Activated naive CD4-positive, alpha-beta T cell treated with anti-CD3 and anti-CD28 coated beads, Interleukin-2, amount 50 U/mL, for 16 hours (primary cell): ENCODE measurements around the gene TOR1B.
"Not testable (repeated sequence)": the region's sequence is repeated elsewhere in the genome, so short reads cannot be mapped to it uniquely, and the experiment has no call there.

ENCODE experiments used
- DNase-seq: peaks from one replicate; pipeline ENCODE4 v3.0.0-alpha.2; 2020

The TOR1B gene

GRCh38 chr9:129802833-129803675 lies at the start of gene TOR1B:
TOR1B (plus strand) TSS chr9:129803184; CDS start chr9:129803213, 29 bp downstream.
- DNase-seq = peak; percentile 91

GRCh38 chr9:129755151-129755550 lies 47.8 kb upstream of the TOR1B start:
- no peak for DNase-seq

GRCh38 chr9:129756191-129756590 lies 46.8 kb upstream of the TOR1B start:
- DNase-seq = no peak

- no peak for DNase-seq
These were observed 45.9 kb upstream of the TOR1B start for GRCh38 chr9:129757045-129757444.

- no peak for DNase-seq
These were observed 43.7 kb upstream of the TOR1B start for GRCh38 chr9:129759319-129759718.

- DNase-seq = no peak
These were observed 43.0 kb upstream of the TOR1B start for GRCh38 chr9:129759804-129760502.

GRCh38 chr9:129760784-129761183 lies 42.2 kb upstream of the TOR1B start:
- DNase-seq = not testable (repeated sequence)

GRCh38 chr9:129761293-129761900 lies 41.6 kb upstream of the TOR1B start:
- no peak for DNase-seq

- DNase-seq = no peak
These were observed 41.0 kb upstream of the TOR1B start for GRCh38 chr9:129761901-129762369.

- DNase-seq = not testable (repeated sequence)
These were observed 40.5 kb upstream of the TOR1B start for GRCh38 chr9:129762370-129762984.

GRCh38 chr9:129762985-129763926 lies 39.7 kb upstream of the TOR1B start:
- no peak for DNase-seq

GRCh38 chr9:129765764-129766317 lies 37.1 kb upstream of the TOR1B start:
- no peak for DNase-seq

- no peak for DNase-seq
These were observed 34.5 kb upstream of the TOR1B start for GRCh38 chr9:129768486-129768885.

- no peak for DNase-seq
These were observed 33.3 kb upstream of the TOR1B start for GRCh38 chr9:129769669-129770068.

GRCh38 chr9:129770741-129771140 lies 32.2 kb upstream of the TOR1B start:
- DNase-seq = no peak

- no peak for DNase-seq
These were observed 29.5 kb upstream of the TOR1B start for GRCh38 chr9:129773262-129774048.

GRCh38 chr9:129774791-129775447 lies 28.1 kb upstream of the TOR1B start:
- DNase-seq = no peak

GRCh38 chr9:129775448-129775798 lies 27.6 kb upstream of the TOR1B start:
- no peak for DNase-seq

GRCh38 chr9:129776096-129776495 lies 26.9 kb upstream of the TOR1B start:
- not testable (repeated sequence) for DNase-seq

GRCh38 chr9:129776566-129776937 lies 26.4 kb upstream of the TOR1B start:
- DNase-seq = no peak
